HG03460 (cell line): ENCODE results near the gene SCTR.
"Not testable (repeated sequence)": the region's sequence is repeated elsewhere in the genome, so short reads cannot be mapped to it uniquely, and the experiment has no call there.

ENCODE experiments used
- ATAC-seq: cut with Tn5 transposase; IDR thresholded peaks from one replicate; pipeline ENCODE4 v1.9.1; 2021; ENCODE audit not compliant: unreplicated experiment

SCTR gene

DNA sequence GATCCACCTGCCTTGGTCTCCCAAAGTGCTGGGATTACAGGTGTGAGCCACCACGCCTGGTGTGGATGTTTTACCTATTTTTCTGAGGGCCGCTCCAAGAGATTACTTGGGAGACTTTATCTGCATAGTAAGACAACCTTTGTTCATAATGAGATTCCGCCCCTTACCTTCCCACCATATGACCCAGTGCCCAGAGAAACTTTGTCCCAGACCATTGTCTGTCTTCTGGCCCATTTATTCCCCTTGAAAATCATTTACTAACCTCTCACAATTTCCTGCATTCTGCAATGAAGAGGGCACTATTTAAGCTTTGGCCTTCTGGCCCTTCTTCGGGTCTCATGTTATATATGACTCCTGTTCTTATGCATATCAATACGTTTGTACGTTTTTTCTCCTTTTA is 106.4 kb downstream of the SCTR start:
- ATAC-seq: no peak

DNA sequence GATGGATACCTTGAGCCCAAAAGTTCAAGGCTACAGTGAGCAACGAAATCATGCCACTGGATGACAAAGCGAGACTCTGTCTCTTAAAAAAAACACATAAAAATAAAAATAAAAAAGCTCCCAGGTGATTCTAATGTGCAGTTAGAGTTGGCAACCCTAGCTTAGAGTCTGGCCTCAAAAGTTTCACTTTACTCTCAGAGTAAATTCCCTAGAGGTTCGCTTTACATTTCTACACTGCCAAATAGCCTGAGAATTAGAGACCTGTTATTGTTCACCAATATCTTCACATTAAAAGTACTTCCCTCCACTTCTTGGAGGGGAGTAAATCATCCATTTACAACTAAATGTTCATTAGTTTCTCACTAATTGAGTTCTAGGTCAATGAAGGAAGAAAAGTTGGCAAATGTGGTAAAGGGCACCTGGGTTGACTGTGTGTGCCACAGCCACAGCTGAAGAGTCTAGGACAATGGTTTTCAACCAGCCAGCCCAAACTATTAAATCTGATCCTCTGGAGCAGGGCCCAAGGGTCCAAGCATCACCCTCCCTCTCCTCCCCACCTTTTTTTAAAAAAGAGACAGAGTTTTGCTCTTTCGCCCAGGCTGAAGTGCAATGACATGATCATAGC is 107.9 kb downstream of the SCTR start:
- ATAC-seq: no peak

DNA sequence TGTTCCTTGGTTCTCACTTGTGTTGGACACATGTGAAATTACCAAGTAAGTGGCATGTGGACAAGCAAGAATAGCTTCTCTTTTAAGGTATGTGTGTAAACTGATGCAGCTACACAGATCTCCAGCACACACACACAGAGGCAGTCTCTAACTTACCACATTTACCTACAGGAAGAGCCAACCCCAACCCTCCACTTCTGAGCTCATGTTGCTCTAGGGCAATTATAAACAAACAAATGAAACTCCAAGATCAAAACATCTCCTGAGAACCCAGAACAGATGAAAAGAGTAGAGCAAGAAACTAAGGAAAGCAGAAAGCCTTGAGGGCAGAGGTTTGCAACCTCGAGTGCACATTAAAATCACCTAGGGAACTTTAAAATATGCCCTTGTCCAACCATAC is 108.7 kb downstream of the SCTR start:
- no peak for ATAC-seq

DNA sequence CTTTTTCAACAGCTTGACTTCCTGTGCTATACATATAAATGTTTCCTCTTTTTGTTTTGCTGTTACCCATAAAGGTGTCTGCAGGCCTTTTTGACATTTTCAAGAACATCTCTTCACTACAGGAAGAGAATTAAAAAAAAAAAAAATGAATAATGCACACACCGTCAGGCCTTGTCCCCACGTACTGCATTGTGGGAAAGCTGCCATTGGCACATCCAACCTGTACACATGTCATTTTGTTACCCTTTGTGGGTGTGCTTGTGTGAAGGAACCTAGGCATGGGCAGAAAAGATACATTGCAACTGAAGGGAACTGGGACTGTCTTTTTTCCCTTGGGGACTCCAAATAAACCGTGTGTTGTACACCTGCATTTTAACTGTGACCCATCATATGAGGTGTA is 109.4 kb downstream of the SCTR start:
- ATAC-seq: no peak

DNA sequence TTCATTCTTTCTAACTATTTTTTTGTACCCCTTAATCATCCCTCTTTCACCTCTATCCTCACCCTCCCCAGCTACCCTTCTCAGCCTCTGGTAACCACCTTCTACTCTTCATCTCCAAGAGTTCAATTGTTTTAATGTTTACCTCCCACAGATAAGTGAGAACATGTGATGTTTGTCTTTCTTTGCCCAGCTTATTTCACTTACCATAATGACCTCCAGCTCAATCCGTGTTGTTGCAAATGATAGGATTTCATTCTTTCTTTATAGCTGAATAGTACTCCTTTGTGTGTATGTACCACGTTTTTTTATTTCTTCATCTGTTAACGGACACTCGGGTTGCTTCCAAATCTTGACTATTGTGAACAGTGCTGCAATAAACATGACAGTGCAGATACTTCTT is 114.8 kb downstream of the SCTR start:
- ATAC-seq: no peak

DNA sequence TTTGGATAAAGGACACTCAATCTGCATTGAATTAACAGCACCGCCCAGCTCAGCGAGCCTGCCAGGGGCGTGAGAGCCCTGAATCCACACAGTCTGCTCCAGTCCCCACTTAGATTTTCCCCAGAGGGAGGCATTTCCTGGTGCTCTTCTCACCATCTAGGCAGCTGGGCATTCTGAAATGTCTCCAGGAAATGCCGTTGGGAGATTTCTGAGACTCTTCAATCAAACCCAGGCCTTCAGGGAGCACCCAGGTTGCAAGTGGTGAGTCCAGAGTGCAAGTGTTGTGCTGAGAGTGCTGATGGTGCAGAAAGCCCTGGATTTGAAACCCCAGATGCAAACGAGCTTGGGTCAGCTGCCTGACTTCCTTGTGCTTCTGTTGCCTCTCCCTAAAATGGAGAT is 116.1 kb downstream of the SCTR start:
- no peak for ATAC-seq

DNA sequence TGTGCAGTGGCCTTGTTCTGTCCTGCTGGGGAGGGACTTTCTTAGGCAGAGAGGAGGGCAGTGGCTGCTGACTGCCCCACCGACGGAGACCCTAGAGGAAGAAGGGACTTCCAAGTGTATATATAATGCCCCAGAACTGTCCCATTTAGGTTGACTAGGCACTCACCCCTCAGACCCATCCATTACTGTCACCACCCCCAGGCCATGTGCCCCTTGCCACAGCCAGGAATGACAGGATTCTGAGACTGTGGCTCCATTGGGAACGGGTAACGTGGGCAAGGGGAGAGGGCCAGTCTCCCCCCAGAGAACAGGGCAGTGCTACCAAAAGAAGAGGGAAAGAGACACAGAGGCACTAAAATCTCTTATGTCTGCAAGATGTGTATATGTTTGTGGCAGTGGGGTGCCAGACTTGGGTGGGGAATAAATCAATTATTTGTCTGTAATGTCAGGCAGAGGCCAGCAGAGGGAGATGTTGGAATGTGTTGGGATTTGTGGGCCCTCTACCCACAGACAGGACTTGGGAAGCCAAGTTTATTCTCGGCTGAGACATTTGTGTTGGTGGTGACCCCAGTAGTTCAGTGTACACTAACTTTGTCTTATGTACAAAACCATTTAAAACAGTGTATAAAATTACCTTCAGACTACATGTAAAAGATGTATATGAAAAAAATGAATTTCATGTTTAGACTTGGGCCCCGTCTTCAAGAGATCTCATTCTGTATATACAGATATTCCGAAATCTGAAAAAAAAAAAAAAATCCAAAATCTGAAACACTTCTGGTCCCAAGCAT is 116.7 kb downstream of the SCTR start:
- ATAC-seq: no peak

DNA sequence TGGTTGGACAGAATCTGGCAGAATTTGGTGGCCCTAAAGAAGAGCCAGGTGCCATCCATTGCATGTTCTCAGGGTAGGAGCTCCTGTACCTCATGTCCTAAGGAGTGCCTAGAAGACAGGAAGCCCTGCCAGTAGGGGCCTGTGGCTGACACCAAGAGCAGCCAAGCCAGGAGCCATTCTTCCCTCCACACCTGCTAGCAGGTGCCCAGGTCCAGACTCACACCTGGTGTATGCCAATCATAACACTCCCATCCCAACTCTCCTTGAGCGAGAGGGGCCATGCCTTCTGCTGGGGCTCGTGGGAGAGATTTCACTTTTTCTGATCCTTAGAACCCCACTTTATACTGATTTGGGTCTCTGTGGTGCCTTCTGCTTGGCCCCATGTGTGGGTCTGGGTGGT is 119.1 kb downstream of the SCTR start:
- ATAC-seq: no peak

DNA sequence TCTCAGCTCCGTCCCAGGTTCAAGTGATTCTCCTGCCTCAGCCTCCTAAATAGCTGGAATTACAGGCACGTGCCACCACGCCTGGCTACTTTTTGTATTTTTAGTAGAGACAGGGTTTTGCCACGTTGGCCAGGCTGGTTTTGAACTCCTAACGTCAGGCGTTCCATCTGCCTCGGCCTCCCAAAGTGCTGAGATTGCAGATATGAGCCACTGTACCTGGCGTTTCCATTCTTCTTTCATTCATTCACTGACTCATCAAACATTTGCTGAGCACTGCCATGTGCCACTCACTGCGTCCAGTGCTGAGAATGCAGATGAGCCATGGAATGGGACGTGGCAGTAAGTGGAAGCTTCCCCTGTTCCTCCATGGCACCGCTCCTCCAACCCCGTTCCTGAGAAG is 120.7 kb downstream of the SCTR start:
- not testable (repeated sequence) for ATAC-seq

DNA sequence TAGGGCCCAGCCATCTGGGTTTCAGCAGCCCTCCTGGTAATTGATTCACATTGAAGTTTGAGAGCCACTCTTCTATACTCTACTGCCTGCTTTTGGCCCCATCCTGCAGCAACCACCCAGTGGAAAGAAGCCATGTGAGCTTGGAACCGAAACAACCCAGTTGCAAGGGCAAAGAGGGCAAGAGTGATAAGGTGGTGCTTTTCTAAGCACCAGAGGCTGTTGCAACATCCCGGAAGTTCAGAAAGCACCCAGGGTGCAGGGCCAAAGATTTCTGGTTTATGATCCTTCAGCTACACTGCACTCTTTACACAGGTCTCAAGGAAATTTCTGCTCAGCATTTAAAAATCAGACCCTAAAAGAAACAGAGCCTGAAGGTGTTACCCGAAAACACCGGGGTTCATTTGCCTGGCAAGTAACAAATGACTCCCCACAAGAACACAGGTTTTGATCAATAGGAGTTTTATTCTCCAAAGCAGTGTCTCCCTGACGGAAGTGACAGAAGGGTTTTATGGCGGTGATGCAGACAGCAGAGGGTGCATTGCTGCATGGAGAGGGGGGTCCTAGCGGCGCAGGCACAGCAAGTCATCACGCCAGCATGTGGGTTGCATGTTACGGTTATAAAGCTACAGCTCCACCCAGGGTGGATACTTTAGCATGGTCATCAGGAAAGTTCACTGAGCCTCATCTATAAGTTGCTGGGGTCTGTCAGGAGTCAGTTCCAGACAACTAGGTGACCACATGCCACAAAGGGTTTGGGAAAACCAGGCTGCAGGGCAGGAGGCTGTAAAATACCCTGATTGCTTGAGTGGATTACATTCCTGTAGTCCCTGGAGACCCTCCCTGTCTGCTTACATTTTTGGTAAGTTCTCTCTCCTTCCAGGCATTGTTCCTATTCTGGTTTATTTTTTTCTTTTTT is 121.4 kb downstream of the SCTR start:
- no peak for ATAC-seq

DNA sequence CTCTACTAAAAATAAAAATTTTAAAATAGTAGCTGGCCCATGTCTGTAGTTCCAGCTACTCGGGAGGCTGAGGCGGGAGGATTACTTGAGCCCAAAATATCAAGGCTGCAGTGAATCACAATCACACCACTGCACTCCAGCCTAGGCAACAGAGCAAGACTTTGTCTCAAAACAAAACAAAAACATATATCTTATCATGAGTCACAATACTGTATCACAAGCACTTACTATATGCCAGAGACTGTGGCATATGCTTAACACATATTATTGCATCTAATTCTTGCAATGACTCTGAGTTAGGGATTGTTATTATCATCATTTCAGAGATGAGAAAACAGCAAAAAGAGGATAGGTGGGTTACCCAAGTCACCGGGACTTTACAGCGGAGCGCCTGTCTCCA is 122.2 kb downstream of the SCTR start:
- ATAC-seq: no peak

DNA sequence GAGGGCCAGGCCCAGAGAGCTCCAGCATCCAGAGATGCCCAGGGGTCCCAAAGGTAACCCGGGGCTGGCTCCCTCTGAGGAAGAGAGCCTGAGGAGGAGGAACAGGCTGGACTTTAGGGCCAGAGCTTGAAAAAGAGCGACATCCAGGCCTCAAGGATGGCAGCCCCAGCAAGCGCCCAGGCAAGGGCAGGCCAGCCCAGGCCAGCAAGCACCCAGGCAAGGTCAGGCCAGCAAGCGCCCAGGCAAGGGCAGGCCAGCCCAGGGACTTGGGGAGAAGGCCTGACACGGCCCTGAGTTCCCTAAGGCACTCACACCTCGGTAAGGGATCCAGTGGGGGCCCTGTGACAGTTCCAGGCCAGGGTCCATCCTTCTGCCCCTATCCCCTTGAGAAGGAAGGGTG is 127.1 kb downstream of the SCTR start:
- no peak for ATAC-seq

DNA sequence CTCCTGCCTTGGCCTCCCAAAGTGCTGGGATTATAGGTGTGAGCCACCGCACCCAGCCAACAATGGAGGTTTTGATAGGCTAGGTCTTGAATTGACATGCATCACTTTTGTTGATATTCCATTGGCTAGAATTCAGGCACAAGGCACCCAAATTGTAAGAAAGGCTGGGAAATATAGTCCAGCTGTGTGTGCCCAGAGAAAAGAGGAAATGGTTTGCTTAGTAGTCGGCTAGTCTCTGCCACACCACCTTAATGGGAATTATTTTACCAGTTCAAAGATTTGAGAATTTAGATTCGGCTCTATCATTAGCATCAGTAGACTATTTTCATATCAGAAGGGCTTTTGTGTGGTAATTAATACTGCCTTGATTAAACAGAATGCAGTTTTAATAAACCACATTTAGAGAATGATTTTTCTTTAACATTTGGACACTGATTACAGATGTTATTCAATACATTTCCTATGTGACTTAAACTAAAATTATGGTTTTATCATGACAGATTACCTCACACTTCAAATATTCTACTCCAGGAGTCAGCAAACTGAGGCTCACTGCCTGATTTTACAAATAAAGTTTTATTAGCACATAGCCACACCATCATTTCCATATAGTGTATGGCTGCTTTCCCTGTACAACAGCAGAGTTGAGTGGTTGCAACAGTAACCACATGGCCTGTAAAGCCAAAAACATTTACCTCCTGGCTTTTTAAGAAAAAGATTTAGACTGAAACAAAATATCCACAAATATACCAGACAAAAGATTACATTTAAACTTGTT is 130.1 kb downstream of the SCTR start:
- ATAC-seq: no peak
